Stimulated activated CD8-positive, alpha-beta memory T cell treated with anti-CD3 and anti-CD28 coated beads, Interleukin-7, amount 100 ng/mL, for 4 hours (primary cell): ENCODE data around the gene SYS1.

Experiments
- DNase-seq, 2 donors: peaks; one replicate each; pipeline ENCODE4 v3.0.0-alpha.2; 2020; ENCODE audit warnings: low read depth in 2 of 2

SYS1 gene

DNA sequence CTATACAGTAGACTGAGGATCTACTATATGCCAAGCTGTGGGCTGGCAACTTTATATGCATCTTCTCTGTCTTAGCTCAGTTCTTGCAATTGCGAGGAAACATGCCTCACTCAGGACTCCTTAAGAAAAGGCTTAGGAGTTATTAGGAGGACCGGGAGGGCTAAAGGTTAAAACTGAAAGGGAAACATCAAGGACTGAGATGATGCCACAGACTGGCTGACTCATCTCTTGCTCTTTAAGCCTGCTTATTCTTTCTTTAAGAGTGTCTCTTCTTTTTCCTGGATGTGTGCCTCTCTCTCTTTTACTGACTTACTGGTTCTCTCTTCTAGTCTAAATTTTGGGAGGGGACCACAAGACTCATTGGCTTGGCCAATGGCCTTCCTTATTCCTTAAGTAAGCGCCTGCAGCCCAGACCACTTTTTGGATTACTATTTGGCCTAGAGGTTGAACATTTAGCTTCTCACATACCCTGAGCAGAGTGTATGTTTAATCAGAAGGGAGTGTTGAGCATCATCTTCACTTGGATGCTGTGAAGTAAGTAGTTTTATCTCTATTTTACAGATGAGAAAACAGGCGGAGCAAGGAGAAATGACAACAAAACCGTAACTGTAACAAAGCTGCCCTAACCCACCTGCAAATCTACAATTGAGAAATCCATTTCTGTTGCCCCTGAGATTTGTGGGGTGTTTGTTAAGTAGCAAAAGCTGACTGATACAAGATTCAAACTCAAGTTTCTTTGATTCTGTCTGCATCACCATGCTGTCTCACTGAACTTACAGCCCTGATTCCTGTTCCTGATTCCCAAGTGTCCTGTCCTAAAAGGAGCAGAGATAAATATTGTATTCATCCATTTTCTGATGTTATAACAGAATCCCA lies 7.5 kb upstream of the SYS1 start:
- DNase-seq, result no peak

GRCh38 chr20:45358282-45359068 lies 4.5 kb upstream of the SYS1 start:
- DNase-seq, result no peak

- DNase-seq, result no peak
Observed at GRCh38 chr20:45359069-45359405, 3.9 kb upstream of the SYS1 start.

- no peak for DNase-seq
Observed at GRCh38 chr20:45359406-45360148, 3.4 kb upstream of the SYS1 start.

DNA sequence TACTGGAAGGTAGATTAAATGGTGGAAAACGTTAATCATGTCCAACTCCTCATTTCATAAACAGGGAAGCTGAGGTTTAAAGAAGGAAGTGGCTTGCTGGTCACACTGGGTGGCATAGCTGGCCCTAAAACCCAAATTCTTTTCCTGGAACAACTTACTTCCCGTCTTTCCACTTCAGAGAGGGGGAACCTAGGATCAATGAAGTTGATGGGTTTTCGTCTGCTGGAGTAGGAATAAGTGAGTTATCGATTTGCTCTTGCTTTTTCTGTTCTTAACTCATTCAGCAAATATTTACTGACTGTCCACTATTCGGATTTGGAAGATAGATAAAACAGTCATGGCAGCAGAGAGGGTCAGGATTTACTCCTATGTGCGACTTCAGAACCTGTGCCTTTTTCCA lies 1.2 kb upstream of the SYS1 start:
- DNase-seq, result no peak

- DNase-seq, result no peak
Observed at GRCh38 chr20:45363611-45364492, 896 bp downstream of the SYS1 start.

GRCh38 chr20:45365444-45365970 lies 2.6 kb downstream of the SYS1 start:
- DNase-seq, result no peak

DNA sequence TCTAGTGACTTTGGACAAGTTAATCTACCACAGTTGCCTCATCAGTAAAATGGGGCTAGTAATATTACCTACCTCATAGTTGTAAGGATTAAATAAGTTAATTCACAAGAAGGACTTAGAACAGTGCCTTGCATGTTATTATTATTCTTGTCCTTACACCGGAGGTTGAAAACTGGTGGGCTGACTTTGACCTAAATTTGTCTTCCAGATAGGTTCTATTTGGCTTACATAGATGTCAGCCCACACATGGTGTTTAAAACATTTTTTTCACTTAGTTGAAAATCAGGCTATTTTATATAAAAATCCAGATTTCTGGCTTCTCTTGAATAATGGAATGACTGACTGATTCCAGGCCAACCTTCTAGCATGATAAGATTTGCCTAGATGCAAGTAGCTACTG lies 3.2 kb downstream of the SYS1 start:
- no peak for DNase-seq

GRCh38 chr20:45366631-45367030 lies 3.7 kb downstream of the SYS1 start:
- DNase-seq, result no peak

DNA sequence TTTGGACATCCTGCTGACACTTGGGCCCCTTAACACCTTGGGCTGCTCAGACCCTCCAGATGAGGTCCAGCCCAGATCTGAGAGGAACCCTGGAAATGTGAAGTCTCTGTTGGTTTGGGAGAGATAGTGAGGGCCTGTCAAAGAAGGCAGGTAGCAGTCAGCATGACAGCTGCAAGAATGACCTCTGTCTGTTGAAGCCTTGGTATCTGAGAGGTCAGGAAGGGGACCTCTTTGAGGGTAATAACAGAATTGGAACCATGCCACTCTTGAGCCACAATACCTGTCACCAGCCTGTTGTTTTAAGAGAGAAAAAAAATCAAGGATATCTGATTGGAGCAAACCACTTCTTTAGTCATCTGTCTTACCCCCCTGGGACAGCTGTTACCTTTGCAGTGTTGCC lies 4.2 kb downstream of the SYS1 start:
- no peak for DNase-seq

GRCh38 chr20:45368221-45368980 lies 5.4 kb downstream of the SYS1 start:
- DNase-seq, result no peak

DNA sequence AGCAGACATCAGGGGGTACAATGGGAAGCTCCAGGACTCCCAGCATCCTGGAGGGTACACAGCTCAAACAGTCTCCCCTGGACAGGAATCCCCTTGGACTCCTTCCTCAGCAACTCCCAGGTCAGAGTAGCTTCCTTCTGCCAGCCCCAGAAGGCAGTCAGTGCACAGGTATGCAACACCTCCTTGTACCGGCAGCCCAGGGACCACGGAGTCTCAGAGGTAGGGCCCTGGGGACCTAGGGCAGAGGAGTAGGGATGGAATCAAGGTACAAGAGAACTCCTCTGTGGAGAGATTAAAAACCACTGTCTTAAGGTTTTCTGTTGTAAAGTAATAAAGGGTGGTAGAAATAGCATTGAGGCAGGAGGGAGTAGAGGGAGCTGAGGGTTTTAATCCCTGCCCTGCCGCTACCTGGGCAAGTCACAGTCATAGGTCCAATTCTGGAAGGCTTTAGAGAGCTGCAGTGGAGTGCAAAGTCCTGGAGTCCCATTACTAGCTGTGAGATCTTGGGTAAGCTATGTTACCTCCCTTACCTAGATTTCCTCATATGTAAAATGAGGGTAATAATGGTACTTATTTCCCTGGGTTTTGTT lies 7.7 kb downstream of the SYS1 start:
- no peak for DNase-seq

DNA sequence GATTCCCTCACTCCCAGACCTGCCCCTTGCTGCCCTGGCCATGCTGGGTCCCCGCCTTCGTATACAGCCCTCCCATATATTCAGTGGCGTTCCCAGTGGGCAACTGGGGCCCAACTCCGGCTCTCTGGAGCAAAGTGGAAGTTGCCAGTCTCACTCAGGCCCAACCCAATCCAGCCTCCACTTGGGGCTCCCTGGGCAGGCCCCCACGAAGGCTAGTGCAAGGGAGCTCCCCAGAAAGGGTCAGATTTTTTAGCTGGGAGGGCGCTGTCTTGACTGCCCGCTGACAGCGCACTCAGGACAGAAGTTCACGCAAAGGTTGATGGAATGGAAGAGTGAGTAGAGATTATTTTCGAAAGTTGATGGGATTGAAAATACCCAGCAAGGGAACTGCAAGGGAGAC lies 9.3 kb downstream of the SYS1 start:
- DNase-seq, result no peak

GRCh38 chr20:45372646-45373352 lies 9.8 kb downstream of the SYS1 start:
- no peak for DNase-seq

- DNase-seq, result peak; percentile 79 to 81
Observed at GRCh38 chr20:45373353-45374100, 10.6 kb downstream of the SYS1 start.

DNA sequence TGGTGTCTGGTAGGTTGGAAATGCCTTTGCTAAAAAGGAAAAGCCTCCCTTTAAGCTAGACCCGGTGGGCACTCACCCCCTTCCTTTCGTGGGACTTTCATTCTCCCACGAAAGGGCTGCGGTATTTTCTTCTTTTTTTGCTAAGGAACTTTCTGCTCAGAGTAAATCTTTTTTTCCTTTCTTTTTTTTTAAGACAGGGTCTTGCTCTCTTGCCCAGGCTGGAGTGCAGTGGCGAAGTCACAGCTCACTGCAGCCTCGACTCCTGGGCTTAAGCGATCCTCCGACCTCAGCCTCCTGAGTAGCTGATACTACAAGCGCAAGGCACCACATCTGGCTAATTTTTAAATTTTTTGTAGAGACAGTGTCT lies 11.1 kb downstream of the SYS1 start:
- DNase-seq, result no peak

- DNase-seq, result no peak
Observed at GRCh38 chr20:45374966-45375365, 12.0 kb downstream of the SYS1 start.

DNA sequence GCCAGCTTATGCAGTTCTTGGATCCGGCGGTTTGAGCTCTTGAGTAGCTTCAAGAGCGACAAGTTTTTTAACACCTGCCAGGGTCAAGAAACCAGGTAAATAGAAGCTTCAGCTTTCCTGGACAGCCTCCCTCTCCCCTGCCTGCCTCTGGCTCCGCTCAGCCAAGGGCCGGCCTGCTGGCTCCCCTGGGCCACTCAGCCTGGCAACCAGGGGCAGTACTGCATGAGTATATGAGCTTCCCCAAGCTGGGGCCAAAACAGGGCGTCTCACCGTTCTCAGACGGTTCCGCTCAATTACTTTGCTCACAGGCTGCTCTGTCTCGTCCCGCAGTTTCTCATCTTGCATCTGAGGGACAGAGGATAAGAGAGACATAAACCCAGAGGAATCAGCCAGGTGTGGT lies 14.3 kb downstream of the SYS1 start:
- DNase-seq, result no peak

DNA sequence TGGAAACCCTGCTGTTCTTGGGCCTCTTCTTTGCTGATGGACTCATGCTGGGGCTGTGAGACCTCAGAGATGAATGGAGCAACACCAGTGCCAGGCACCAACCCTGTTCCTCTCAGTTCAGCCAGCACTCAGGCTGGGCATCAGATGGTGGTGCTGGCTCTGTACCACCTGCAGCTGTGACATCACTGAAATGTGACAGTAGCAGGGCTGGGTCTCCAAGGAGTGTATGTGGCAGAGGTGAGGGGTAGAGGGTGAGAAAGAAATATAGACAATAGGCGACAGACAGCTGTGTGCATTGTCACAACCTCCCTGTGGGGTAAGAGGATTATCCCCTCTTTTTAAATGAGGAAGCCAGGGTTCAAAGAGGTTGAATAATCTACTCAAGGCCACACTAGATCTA lies 15.2 kb downstream of the SYS1 start, which contains the start of gene TP53TG5:
Gene TP53TG5, minus strand, starts transcription at position 135 of the 400 bp plus-strand sequence. Its CDS starts 89 bp downstream, at position 46.
- DNase-seq, result no peak
